ENCODE results near the gene ZNF550.
"Not testable (repeated sequence)": the region's sequence is repeated elsewhere in the genome, so short reads cannot be mapped to it uniquely, and the experiment has no call there.

ZNF550 gene

GRCh38 chr19:57563547-57563946, 3.9 kb upstream of the ZNF550 start:
- H3K4me1 ChIP-seq (ENCODE audit: insufficient read depth, low read length) = no peaks in the 10 kb centered on the region
- H3K9me3 ChIP-seq (ENCODE audit: control insufficient read depth, insufficient read depth, low read length) = peaks cover 17% of the 10 kb centered on the region
- no peaks in the 10 kb centered on the region for H3K36me3 ChIP-seq (ENCODE audit: insufficient read depth, low read length)
- no peak overlapping the region for H3K9ac ChIP-seq (ENCODE audit: low read depth, low read length)

- Histone ChIP-seq H3K9me3 (ENCODE audit: control insufficient read depth, insufficient read depth, low read length) (peaks cover 13% of the 10 kb centered on the region), H3K9ac (ENCODE audit: low read depth, low read length) (no peak overlapping the region; the same call in 1 of the 2 replicates), H3K4me1 (ENCODE audit: insufficient read depth, low read length) (0 out of 2 replicates have a peak, but pooled peaks cover 5% of the 10 kb centered on the region), H3K36me3 (ENCODE audit: insufficient read depth, low read length) (peaks cover 9% of the 10 kb centered on the region)
Observed at GRCh38 chr19:57560049-57560491, 407 bp upstream of the ZNF550 start.

- Histone ChIP-seq H3K36me3 (ENCODE audit: insufficient read depth, low read length) (peaks cover 18% of the 10 kb centered on the region), H3K9me3 (ENCODE audit: control insufficient read depth, insufficient read depth, low read length) (peaks cover 13% of the 10 kb centered on the region), H3K4me1 (ENCODE audit: insufficient read depth, low read length) (0 out of 2 replicates have a peak, but pooled peaks cover 5% of the 10 kb centered on the region), H3K9ac (ENCODE audit: low read depth, low read length) (peak overlapping the region; percentile 89)
Observed at GRCh38 chr19:57559008-57559403, 657 bp downstream of the ZNF550 start.

GRCh38 chr19:57558525-57558924, 1.1 kb downstream of the ZNF550 start:
- Histone ChIP-seq H3K4me1 (ENCODE audit: insufficient read depth, low read length) (0 out of 2 replicates have a peak, but pooled peaks cover 5% of the 10 kb centered on the region), H3K9ac (ENCODE audit: low read depth, low read length) (peak overlapping the region; percentile 89; the same call in 1 of the 2 replicates), H3K36me3 (ENCODE audit: insufficient read depth, low read length) (peaks cover 20% of the 10 kb centered on the region), H3K9me3 (ENCODE audit: control insufficient read depth, insufficient read depth, low read length) (peaks cover 10% of the 10 kb centered on the region)

GRCh38 chr19:57557659-57558058, 2.0 kb downstream of the ZNF550 start:
- H3K9ac ChIP-seq (ENCODE audit: low read depth, low read length) = no peak overlapping the region
- H3K9me3 ChIP-seq (ENCODE audit: control insufficient read depth, insufficient read depth, low read length) = peaks cover 4% of the 10 kb centered on the region
- H3K36me3 ChIP-seq (ENCODE audit: insufficient read depth, low read length) = peaks cover 26% of the 10 kb centered on the region
- H3K4me1 ChIP-seq (ENCODE audit: insufficient read depth, low read length) = 0 out of 2 replicates have a peak, but pooled peaks cover 5% of the 10 kb centered on the region

- H3K36me3 ChIP-seq (ENCODE audit: insufficient read depth, low read length) = peaks cover 53% of the 10 kb centered on the region
- peaks cover 6% of the 10 kb centered on the region for H3K9me3 ChIP-seq (ENCODE audit: control insufficient read depth, insufficient read depth, low read length)
- H3K9ac ChIP-seq (ENCODE audit: low read depth, low read length) = no peak overlapping the region
- no peaks in the 10 kb centered on the region for H3K4me1 ChIP-seq (ENCODE audit: insufficient read depth, low read length)
Observed at GRCh38 chr19:57552432-57552831, 7.2 kb downstream of the ZNF550 start.

GRCh38 chr19:57546513-57546912, 13.2 kb downstream of the ZNF550 start:
- Histone ChIP-seq H3K9me3 (ENCODE audit: control insufficient read depth, insufficient read depth, low read length) (peaks cover 10% of the 10 kb centered on the region), H3K9ac (ENCODE audit: low read depth, low read length) (no peak overlapping the region), H3K4me1 (ENCODE audit: insufficient read depth, low read length) (no peaks in the 10 kb centered on the region), H3K36me3 (ENCODE audit: insufficient read depth, low read length) (peaks cover 57% of the 10 kb centered on the region)

GRCh38 chr19:57537953-57538547, 21.6 kb downstream of the ZNF550 start:
- Histone ChIP-seq H3K4me1 (ENCODE audit: insufficient read depth, low read length) (no peaks in the 10 kb centered on the region), H3K36me3 (ENCODE audit: insufficient read depth, low read length) (peaks cover 52% of the 10 kb centered on the region), H3K9me3 (ENCODE audit: control insufficient read depth, insufficient read depth, low read length) (peaks cover 46% of the 10 kb centered on the region), H3K9ac (ENCODE audit: low read depth, low read length) (no peak overlapping the region)

GRCh38 chr19:57527136-57527881, 32.4 kb downstream of the ZNF550 start, which contains the start of gene ZNF549:
Gene ZNF549, plus strand, starts transcription at chr19:57527356. Its CDS starts 218 bp downstream, at chr19:57527574.
- Histone ChIP-seq H3K36me3 (ENCODE audit: insufficient read depth, low read length) (no peaks in the 10 kb centered on the region), H3K9ac (ENCODE audit: low read depth, low read length) (peak within 1 kb of the TSS; percentile 75), H3K9me3 (ENCODE audit: control insufficient read depth, insufficient read depth, low read length) (no peaks in the 10 kb centered on the region; the same call in 1 of the 2 replicates), H3K4me1 (ENCODE audit: insufficient read depth, low read length) (0 out of 2 replicates have a peak, but pooled peaks cover 3% of the 10 kb centered on the region)

- not testable (repeated sequence) for H3K9ac ChIP-seq (ENCODE audit: low read depth, low read length); H3K4me1 ChIP-seq (ENCODE audit: insufficient read depth, low read length); H3K36me3 ChIP-seq (ENCODE audit: insufficient read depth, low read length); H3K9me3 ChIP-seq (ENCODE audit: control insufficient read depth, insufficient read depth, low read length)
Observed at GRCh38 chr19:57518021-57518420, 41.6 kb downstream of the ZNF550 start.

GRCh38 chr19:57515255-57515654, 44.4 kb downstream of the ZNF550 start:
- Histone ChIP-seq H3K4me1 (ENCODE audit: insufficient read depth, low read length) (no peaks in the 10 kb centered on the region), H3K9ac (ENCODE audit: low read depth, low read length) (no peak overlapping the region), H3K9me3 (ENCODE audit: control insufficient read depth, insufficient read depth, low read length) (peaks cover 10% of the 10 kb centered on the region; the same call in 1 of the 2 replicates), H3K36me3 (ENCODE audit: insufficient read depth, low read length) (no peaks in the 10 kb centered on the region; the same call in 1 of the 2 replicates)

- Histone ChIP-seq H3K36me3 (ENCODE audit: insufficient read depth, low read length) (no peaks in the 10 kb centered on the region; the same call in 1 of the 2 replicates), H3K4me1 (ENCODE audit: insufficient read depth, low read length) (no peaks in the 10 kb centered on the region), H3K9ac (ENCODE audit: low read depth, low read length) (no peak overlapping the region), H3K9me3 (ENCODE audit: control insufficient read depth, insufficient read depth, low read length) (peaks cover 10% of the 10 kb centered on the region; the same call in 1 of the 2 replicates)
Observed at GRCh38 chr19:57512845-57513244, 46.8 kb downstream of the ZNF550 start.

- Histone ChIP-seq H3K9me3 (ENCODE audit: control insufficient read depth, insufficient read depth, low read length) (peaks cover 10% of the 10 kb centered on the region; the same call in 1 of the 2 replicates), H3K4me1 (ENCODE audit: insufficient read depth, low read length) (no peaks in the 10 kb centered on the region), H3K36me3 (ENCODE audit: insufficient read depth, low read length) (peaks cover 11% of the 10 kb centered on the region; the same call in 1 of the 2 replicates), H3K9ac (ENCODE audit: low read depth, low read length) (no peak overlapping the region)
Observed at GRCh38 chr19:57511484-57511883, 48.2 kb downstream of the ZNF550 start.

- peaks cover 18% of the 10 kb centered on the region; the same call in 1 of the 2 replicates for H3K36me3 ChIP-seq (ENCODE audit: insufficient read depth, low read length)
- no peaks in the 10 kb centered on the region for H3K4me1 ChIP-seq (ENCODE audit: insufficient read depth, low read length)
- H3K9ac ChIP-seq (ENCODE audit: low read depth, low read length) = no peak overlapping the region
- H3K9me3 ChIP-seq (ENCODE audit: control insufficient read depth, insufficient read depth, low read length) = no peaks in the 10 kb centered on the region
Observed at GRCh38 chr19:57506163-57506562, 53.5 kb downstream of the ZNF550 start.

Data from ES-I3 (cell line).